Measurements from ENCODE around the gene SLC6A13. TPM values are rescaled to one million over a fixed set of nuclear protein-coding genes. Genes with fewer than 3 reads are reported as not detected.

SLC6A13 gene
- total RNA-seq, 1 experiment from 2014 or later: not detected

GRCh38 chr12:211142-211465, 51.5 kb downstream of the SLC6A13 start:
- Histone ChIP-seq H3K27me3 (ENCODE audit: insufficient read depth, low read length) (peaks cover 4% of the 10 kb centered on the region; the same call in 1 of the 2 replicates), H2BK120ac (ENCODE audit: low read depth, low read length, poor library complexity, severe bottlenecking) (no peak overlapping the region), H3K18ac (ENCODE audit: insufficient read length, low read depth, low read length) (no peak overlapping the region), H2AK5ac (ENCODE audit: insufficient read length, low read length) (no peak overlapping the region), H3K4me1 (ENCODE audit: insufficient read depth, low read length) (0 out of 2 replicates have a peak, but pooled peaks cover 4% of the 10 kb centered on the region), H4K91ac (ENCODE audit: insufficient read length, low read depth, low read length) (no peak overlapping the region), H2AFZ (ENCODE audit: low read length) (no peak overlapping the region), H3K9ac (ENCODE audit: extremely low read depth, insufficient read length, low read length) (no peak overlapping the region), H4K5ac (ENCODE audit: insufficient read length, low read depth, low read length) (no peak overlapping the region), H3K23ac (ENCODE audit: insufficient read length, low read depth, low read length) (no peak overlapping the region), H3K4me2 (ENCODE audit: insufficient read depth, insufficient read length, low read length) (no peak overlapping the region), H2BK15ac (ENCODE audit: low read depth, low read length) (no peak overlapping the region), H2BK20ac (ENCODE audit: low read depth, low read length, poor library complexity, severe bottlenecking) (no peak overlapping the region), H3K4ac (ENCODE audit: low read depth, low read length) (no peak overlapping the region), H3K79me1 (ENCODE audit: insufficient read depth, low read depth, low read length, poor library complexity, severe bottlenecking) (no peaks in the 10 kb centered on the region), H2BK12ac (ENCODE audit: insufficient read length, low read depth, low read length) (no peak overlapping the region), H3K27ac (ENCODE audit: insufficient read length, low read depth, low read length) (no peak overlapping the region), H3K56ac (ENCODE audit: insufficient read length, low read depth, low read length) (no peak overlapping the region), H4K20me1 (ENCODE audit: control insufficient read depth, insufficient read depth, insufficient read length) (no peaks in the 10 kb centered on the region), H2BK5ac (ENCODE audit: insufficient read length, low read length) (no peak overlapping the region), H3K14ac (ENCODE audit: insufficient read depth, low read length) (no peak overlapping the region), H3T11ph (ENCODE audit: low read length) (no peak overlapping the region), H4K8ac (replicated peaks; ENCODE audit: insufficient read length, low read depth, low read length) (no peak overlapping the region), H3K23me2 (ENCODE audit: insufficient read length, low read depth, low read length, poor library complexity, severe bottlenecking) (no peaks in the 10 kb centered on the region), H3K79me2 (ENCODE audit: insufficient read depth, low read length) (no peaks in the 10 kb centered on the region), H3K9me3 (ENCODE audit: control insufficient read depth, low read depth, low read length) (no peaks in the 10 kb centered on the region)
- H3K4me1 Mint-ChIP-seq: peaks cover 29 to 36% of the 10 kb centered on the region in 2 experiments
- TF ChIP-seq CTCF (conservative IDR thresholded peaks at IDR 0.05): no peak
- H3K9me3 Mint-ChIP-seq: no peaks in the 10 kb centered on the region; a peak in 2 of 5 replicates
- WGBS (ENCODE audit: extremely low coverage, insufficient read length, low lambda C conversion rate): no CpG with 5 or more reads among the region's 3 CpGs
- no peak overlapping the region for H3K27ac Mint-ChIP-seq
- no peaks in the 10 kb centered on the region for H3K36me3 Mint-ChIP-seq (ENCODE audit: insufficient read depth in 1 of 3, low read depth in 3 of 3)
- H3K4me3 Mint-ChIP-seq: no peak overlapping the region
- DNase-seq: no peak
- peaks cover 97% of the 10 kb centered on the region for H3K27me3 Mint-ChIP-seq (ENCODE audit: low read depth)

Measured in H9 (cell line).